GM23338 (cell line): Measurements from ENCODE around the gene ZNF469. TPM values are rescaled to one million over a fixed set of nuclear protein-coding genes. Genes with fewer than 3 reads are reported as not detected.

Source experiments
- ATAC-seq: fragments of 200-7000 bp; cut with Tn5 transposase; 3 replicates; pipeline ENCODE4 v1.9.1; 2020
- DNase-seq: peaks from one replicate; pipeline ENCODE4 v3.0.0-alpha.2; 2015; ENCODE audit warnings: low spot score
- H2AFZ ChIP-seq: fragments of 200-600 bp; sonication (generic); 2 replicates; pipeline ENCODE4 v1.8.0; 2016; ENCODE audit warnings: antibody characterized with exemption, mild to moderate bottlenecking, moderate library complexity
- H3F3A ChIP-seq: fragments of 200-600 bp; sonication (generic); replicated peaks from 2 replicates; pipeline ENCODE4 v1.8.0; 2017; ENCODE audit warnings: antibody characterized with exemption, mixed run types, low read depth
- H3K27ac ChIP-seq: fragments of 200-600 bp; sonication (generic); 2 replicates; pipeline ENCODE4 v1.6.1; 2016; ENCODE audit warnings: low read depth
- H3K27me3 ChIP-seq: fragments of 200-600 bp; sonication (generic); 2 replicates; pipeline ENCODE4 v1.8.0; 2016; ENCODE audit warnings: mild to moderate bottlenecking, mixed run types, moderate library complexity; ENCODE audit not compliant: insufficient read depth
- H3K36me3 ChIP-seq: fragments of 200-600 bp; sonication (generic); 2 replicates; pipeline ENCODE4 v1.8.0; 2016; ENCODE audit warnings: mild to moderate bottlenecking; ENCODE audit not compliant: insufficient read depth
- H3K4me1 ChIP-seq: fragments of 200-600 bp; sonication (generic); 2 replicates; pipeline ENCODE4 v1.8.0; 2016; ENCODE audit warnings: mild to moderate bottlenecking, moderate library complexity; ENCODE audit not compliant: insufficient read depth
- H3K4me2 ChIP-seq: fragments of 200-600 bp; sonication (generic); 2 replicates; pipeline ENCODE4 v1.7.1; 2017; ENCODE audit warnings: mixed run types
- H3K4me3 ChIP-seq: fragments of 200-600 bp; sonication (generic); 2 replicates; pipeline ENCODE4 v1.6.1; 2016; ENCODE audit warnings: mixed run types
- H3K79me2 ChIP-seq: fragments of 200-600 bp; sonication (generic); replicated peaks from 2 replicates; pipeline ENCODE4 v1.8.0; 2017; ENCODE audit warnings: mild to moderate bottlenecking; ENCODE audit not compliant: insufficient read depth
- H3K9me2 ChIP-seq: fragments of 200-600 bp; sonication (generic); 2 replicates; pipeline ENCODE4 v1.8.0; 2017; ENCODE audit not compliant: insufficient read depth
- H4K20me1 ChIP-seq: fragments of 200-600 bp; sonication (generic); replicated peaks from 2 replicates; pipeline ENCODE4 v1.8.0; 2017; ENCODE audit warnings: mild to moderate bottlenecking; ENCODE audit not compliant: insufficient read depth
- H3K27ac Mint-ChIP-seq: 2 replicates; pipeline ENCODE4 v1.8.0; 2020; ENCODE audit warnings: inconsistent platforms, mild to moderate bottlenecking, moderate library complexity, mixed read lengths
- H3K27me3 Mint-ChIP-seq: 3 replicates; pipeline ENCODE4 v1.8.0; 2022; ENCODE audit warnings: low read depth, mild to moderate bottlenecking, moderate library complexity, mixed read lengths, inconsistent platforms; ENCODE audit not compliant: insufficient read depth, poor library complexity
- H3K36me3 Mint-ChIP-seq: 3 replicates; pipeline ENCODE4 v1.8.0; 2021; ENCODE audit warnings: low read depth, mild to moderate bottlenecking, inconsistent platforms, moderate library complexity, mixed read lengths
- H3K4me1 Mint-ChIP-seq: 3 replicates; pipeline ENCODE4 v1.8.0; 2020; ENCODE audit warnings: mild to moderate bottlenecking, inconsistent platforms, mixed read lengths
- H3K4me3 Mint-ChIP-seq: 3 replicates; pipeline ENCODE4 v1.8.0; 2021; ENCODE audit warnings: moderate library complexity, mild to moderate bottlenecking, inconsistent platforms, mixed read lengths
- H3K9me3 Mint-ChIP-seq: 3 replicates; pipeline ENCODE4 v1.8.0; 2020; ENCODE audit warnings: moderate library complexity, mild to moderate bottlenecking, inconsistent platforms, mixed read lengths
- CREB1 ChIP-seq: fragments of 250-450 bp; sonication (Bioruptor Pico); IDR thresholded peaks from 2 replicates; pipeline ENCODE4 v1.5.0; 2020; ENCODE audit warnings: low read depth, mild to moderate bottlenecking, moderate library complexity
- EZH2 ChIP-seq: fragments of 200-600 bp; sonication (generic); IDR thresholded peaks from one replicate; pipeline ENCODE4 v1.8.0; 2017; ENCODE audit warnings: antibody characterized with exemption, mild to moderate bottlenecking, low read depth; ENCODE audit not compliant: unreplicated experiment
- EZH2phosphoT487 ChIP-seq: fragments of 200-600 bp; sonication (generic); IDR thresholded peaks from one replicate; pipeline ENCODE4 v1.8.1; 2018; ENCODE audit warnings: antibody characterized with exemption; ENCODE audit not compliant: unreplicated experiment
- JUNB ChIP-seq: IDR thresholded peaks from one replicate; pipeline ENCODE4 v1.6.1; 2016; ENCODE audit warnings: antibody characterized with exemption; ENCODE audit not compliant: unreplicated experiment
- POLR2AphosphoS5 ChIP-seq: IDR thresholded peaks from 2 replicates; pipeline ENCODE4 v1.6.1; 2016; ENCODE audit warnings: antibody characterized with exemption, low read depth
- STAT1 ChIP-seq: IDR thresholded peaks from one replicate; pipeline ENCODE4 v1.6.1; 2016; ENCODE audit warnings: antibody characterized with exemption; ENCODE audit not compliant: unreplicated experiment
- ZNF114 ChIP-seq: fragments of 250-450 bp; sonication (Bioruptor Pico); IDR thresholded peaks from 2 replicates; pipeline ENCODE4 v1.5.0; 2020; ENCODE audit warnings: mild to moderate bottlenecking, moderate library complexity
- ZNF331 ChIP-seq: fragments of 250-450 bp; sonication (Bioruptor Pico); IDR thresholded peaks from 2 replicates; pipeline ENCODE4 v1.5.0; 2020; ENCODE audit warnings: low read depth, mild to moderate bottlenecking, moderate library complexity
- polyA plus RNA-seq: library from polyadenylated mRNA; unstranded; fragments of >200 nt; fragmentation: Nextera tagmentation; extraction: Ambion mirVana; gene quantifications from 2 replicates; pipeline ENCODE4 v1.2.1, GENCODE V29; 2016
- total RNA-seq: library from RNA; depleted of rRNA; stranded (reverse); fragments of >200 nt; shearing (Covaris generic); gene quantifications from 2 replicates; pipeline ENCODE4 v1.2.3, GENCODE V29; 2014
- TF ChIP-seq, protein P1 (sequence below): IDR thresholded peaks from one replicate; pipeline ENCODE4 v1.6.1; 2018; ENCODE audit warnings: antibody characterized with exemption; ENCODE audit not compliant: unreplicated experiment
- TF ChIP-seq, protein P2 (sequence below): IDR thresholded peaks from 2 replicates; pipeline ENCODE4 v1.6.1; 2016; ENCODE audit warnings: antibody characterized with exemption

ZNF469 gene
- total and polyA plus RNA-seq, 2 experiments from 2014 or later: 0.23 to 1.9 TPM

GRCh38 chr16:88367560-88367959 is 15.2 kb upstream of the ZNF469 start:
- ATAC-seq: no peak
- peaks cover 13% of the 10 kb centered on the region for H3K9me3 Mint-ChIP-seq
- no peaks in the 10 kb centered on the region for H4K20me1 ChIP-seq

GRCh38 chr16:88368036-88368435 is 14.7 kb upstream of the ZNF469 start:
- peaks cover 4% of the 10 kb centered on the region; the same call in 1 of the 2 replicates for H3K9me2 ChIP-seq
- ATAC-seq (no peak), DNase-seq (no peak)
- no peaks in the 10 kb centered on the region for H3K27me3 ChIP-seq
- H3K27ac ChIP-seq: no peak overlapping the region
- no peak overlapping the region for H3K4me3 ChIP-seq
- no peak overlapping the region for H3K4me3 Mint-ChIP-seq
- no peaks in the 10 kb centered on the region for H3K4me1 Mint-ChIP-seq
- no peak overlapping the region for H3K4me2 ChIP-seq
- H3K27me3 Mint-ChIP-seq: no peaks in the 10 kb centered on the region
- no peaks in the 10 kb centered on the region for H4K20me1 ChIP-seq
- TF ChIP-seq POLR2AphosphoS5 (no peak), EZH2 (no peak), STAT1 (no peak), JUNB (no peak)
- TF ChIP-seq, protein P1, sequence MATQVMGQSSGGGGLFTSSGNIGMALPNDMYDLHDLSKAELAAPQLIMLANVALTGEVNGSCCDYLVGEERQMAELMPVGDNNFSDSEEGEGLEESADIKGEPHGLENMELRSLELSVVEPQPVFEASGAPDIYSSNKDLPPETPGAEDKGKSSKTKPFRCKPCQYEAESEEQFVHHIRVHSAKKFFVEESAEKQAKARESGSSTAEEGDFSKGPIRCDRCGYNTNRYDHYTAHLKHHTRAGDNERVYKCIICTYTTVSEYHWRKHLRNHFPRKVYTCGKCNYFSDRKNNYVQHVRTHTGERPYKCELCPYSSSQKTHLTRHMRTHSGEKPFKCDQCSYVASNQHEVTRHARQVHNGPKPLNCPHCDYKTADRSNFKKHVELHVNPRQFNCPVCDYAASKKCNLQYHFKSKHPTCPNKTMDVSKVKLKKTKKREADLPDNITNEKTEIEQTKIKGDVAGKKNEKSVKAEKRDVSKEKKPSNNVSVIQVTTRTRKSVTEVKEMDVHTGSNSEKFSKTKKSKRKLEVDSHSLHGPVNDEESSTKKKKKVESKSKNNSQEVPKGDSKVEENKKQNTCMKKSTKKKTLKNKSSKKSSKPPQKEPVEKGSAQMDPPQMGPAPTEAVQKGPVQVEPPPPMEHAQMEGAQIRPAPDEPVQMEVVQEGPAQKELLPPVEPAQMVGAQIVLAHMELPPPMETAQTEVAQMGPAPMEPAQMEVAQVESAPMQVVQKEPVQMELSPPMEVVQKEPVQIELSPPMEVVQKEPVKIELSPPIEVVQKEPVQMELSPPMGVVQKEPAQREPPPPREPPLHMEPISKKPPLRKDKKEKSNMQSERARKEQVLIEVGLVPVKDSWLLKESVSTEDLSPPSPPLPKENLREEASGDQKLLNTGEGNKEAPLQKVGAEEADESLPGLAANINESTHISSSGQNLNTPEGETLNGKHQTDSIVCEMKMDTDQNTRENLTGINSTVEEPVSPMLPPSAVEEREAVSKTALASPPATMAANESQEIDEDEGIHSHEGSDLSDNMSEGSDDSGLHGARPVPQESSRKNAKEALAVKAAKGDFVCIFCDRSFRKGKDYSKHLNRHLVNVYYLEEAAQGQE: no peak
- H3K27ac Mint-ChIP-seq: no peak overlapping the region
- H3K9me3 Mint-ChIP-seq: peaks cover 9% of the 10 kb centered on the region
- H3K4me1 ChIP-seq: no peaks in the 10 kb centered on the region
- H3F3A ChIP-seq: no peaks in the 10 kb centered on the region
- H3K36me3 ChIP-seq: no peaks in the 10 kb centered on the region
- H3K36me3 Mint-ChIP-seq: no peaks in the 10 kb centered on the region
- no peak overlapping the region for H2AFZ ChIP-seq
- no peaks in the 10 kb centered on the region for H3K79me2 ChIP-seq

More at GRCh38 chr16:88367560-88367959, 15.2 kb upstream of the ZNF469 start:
- Mint-ChIP-seq H3K27me3 (no peaks in the 10 kb centered on the region), H3K27ac (no peak overlapping the region), H3K4me3 (no peak overlapping the region), H3K4me1 (no peaks in the 10 kb centered on the region), H3K36me3 (no peaks in the 10 kb centered on the region)
- Histone ChIP-seq H3K4me1 (no peaks in the 10 kb centered on the region), H3F3A (no peaks in the 10 kb centered on the region), H2AFZ (no peak overlapping the region), H3K27ac (no peak overlapping the region), H3K27me3 (no peaks in the 10 kb centered on the region), H3K36me3 (no peaks in the 10 kb centered on the region), H3K4me2 (no peak overlapping the region), H3K4me3 (no peak overlapping the region), H3K9me2 (no peaks in the 10 kb centered on the region), H3K79me2 (no peaks in the 10 kb centered on the region)
- no peak for TF ChIP-seq EZH2phosphoT487
- TF ChIP-seq CREB1 (CRISPR knock-in tag): no peak
- TF ChIP-seq, protein P2, sequence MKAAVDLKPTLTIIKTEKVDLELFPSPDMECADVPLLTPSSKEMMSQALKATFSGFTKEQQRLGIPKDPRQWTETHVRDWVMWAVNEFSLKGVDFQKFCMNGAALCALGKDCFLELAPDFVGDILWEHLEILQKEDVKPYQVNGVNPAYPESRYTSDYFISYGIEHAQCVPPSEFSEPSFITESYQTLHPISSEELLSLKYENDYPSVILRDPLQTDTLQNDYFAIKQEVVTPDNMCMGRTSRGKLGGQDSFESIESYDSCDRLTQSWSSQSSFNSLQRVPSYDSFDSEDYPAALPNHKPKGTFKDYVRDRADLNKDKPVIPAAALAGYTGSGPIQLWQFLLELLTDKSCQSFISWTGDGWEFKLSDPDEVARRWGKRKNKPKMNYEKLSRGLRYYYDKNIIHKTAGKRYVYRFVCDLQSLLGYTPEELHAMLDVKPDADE: no peak
- no peak for TF ChIP-seq STAT1
- TF ChIP-seq, protein P1: no peak
- TF ChIP-seq ZNF331 (CRISPR knock-in tag): no peak
- TF ChIP-seq ZNF114 (CRISPR knock-in tag): no peak
- no peak for TF ChIP-seq EZH2
- DNase-seq: no peak
